ENCODE data around the gene GPR132. TPM values are rescaled to one million over a fixed set of nuclear protein-coding genes. Genes with fewer than 3 reads are reported as not detected.

GPR132 gene
- total and polyA plus RNA-seq, 2 donors (not counting 3 experiments of a cell fraction or from before 2014, with no cell fraction given), result not detected

DNA sequence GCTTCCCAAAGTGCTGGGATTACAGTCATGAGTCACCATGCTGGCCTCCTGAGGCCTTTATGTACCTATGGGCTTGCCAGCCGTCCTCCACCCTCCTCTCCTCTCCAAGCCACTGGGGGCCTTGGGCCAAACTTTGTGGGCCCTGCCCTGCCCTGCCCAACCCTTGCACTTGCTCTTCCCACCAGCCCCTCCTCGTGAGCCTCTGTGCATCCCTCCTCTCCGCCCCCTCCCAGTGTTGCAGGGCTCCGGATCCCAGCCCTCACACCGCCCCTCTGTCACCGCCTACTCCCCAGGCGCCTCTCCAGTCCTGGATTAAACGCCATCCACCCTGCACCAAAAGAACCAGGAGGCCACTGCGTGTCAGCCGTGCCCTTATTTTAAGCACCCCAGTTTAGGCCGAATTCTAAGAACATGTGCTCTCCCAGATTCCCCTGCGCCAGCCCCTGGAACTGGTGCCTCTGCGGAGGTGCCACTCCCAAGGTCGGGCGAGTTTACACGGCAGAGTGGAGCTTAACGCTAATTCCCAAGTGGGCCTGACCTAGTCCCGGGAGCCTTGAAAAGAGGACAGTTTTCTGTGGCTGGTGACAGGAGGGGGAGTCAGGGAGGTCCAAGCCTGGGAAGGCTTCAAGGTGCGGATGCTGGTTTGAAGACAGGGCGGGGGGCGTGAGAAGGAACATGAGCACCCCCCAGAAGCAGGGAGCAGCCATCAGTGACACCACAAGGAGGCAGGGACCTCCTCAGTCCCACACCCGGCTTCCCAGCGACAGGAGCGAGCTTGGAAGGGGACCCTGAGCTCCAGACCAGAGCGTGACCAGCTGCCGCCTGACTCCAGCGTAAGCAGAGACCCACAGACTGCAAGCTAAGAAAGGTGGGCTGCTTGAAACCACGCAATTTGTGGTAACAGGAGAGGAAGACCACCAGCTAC lies 23.1 kb downstream of the GPR132 start:
- Histone ChIP-seq H3K27ac (ENCODE audit: insufficient read depth, low read depth, low read length) (no peak overlapping the region), H4K20me1 (replicated peaks; ENCODE audit: control insufficient read depth, extremely low read depth, insufficient read depth, low read length) (no peaks in the 10 kb centered on the region), H3K36me3 (ENCODE audit: control insufficient read depth in 2 of 2, extremely low read depth in 1 of 2, insufficient read depth in 2 of 2, low read length in 2 of 2) (no peaks in the 10 kb centered on the region), H3K9me1 (replicated peaks; ENCODE audit: control insufficient read depth, extremely low read depth, insufficient read depth, low read length) (no peaks in the 10 kb centered on the region), H3K79me2 (ENCODE audit: control insufficient read depth, insufficient read depth, low read length) (no peaks in the 10 kb centered on the region), H3K4me1 (ENCODE audit: control insufficient read depth, extremely low read depth, insufficient read depth, low read length) (no peaks in the 10 kb centered on the region), H2AFZ (ENCODE audit: low read depth, low read length) (no peak overlapping the region), H3K27me3 (ENCODE audit: control insufficient read depth in 2 of 2, insufficient read depth in 2 of 2, low read length in 2 of 2) (peaks cover 3 to 9% of the 10 kb centered on the region in 2 experiments), H3K4me3 (replicated peaks in 1 of 3; ENCODE audit: insufficient read depth in 1 of 3, low read depth in 1 of 3, low read length in 3 of 3) (no peak overlapping the region), H3K4me2 (ENCODE audit: insufficient read depth, low read length) (no peak overlapping the region), H3K9ac (replicated peaks; ENCODE audit: extremely low read depth, insufficient read depth, low read length) (no peak overlapping the region), H3K9me3 (replicated peaks; ENCODE audit: control insufficient read depth, insufficient read depth, low read length) (no peaks in the 10 kb centered on the region)
- no TSS peak for BruUV-seq (replicated peaks)
- FAIRE-seq (no peak), DNase-seq (ENCODE audit: low read depth, low spot score) (no peak)
- dilution Hi-C loops (cut with MboI; ENCODE audit: extremely low pct_ligation_motif_present, low sequenced_read_pairs), result no loop called here
- POLR2A ChIA-PET, result no interaction called here
- intact Hi-C loops (cut with micrococcal nuclease), result no loop called here
- TF ChIP-seq POLR2AphosphoS5 (IDR thresholded peaks at IDR 0.05; ENCODE audit: insufficient read depth, low read depth, low read length) (no peak), FOS (IDR thresholded peaks at IDR 0.05; ENCODE audit: borderline replicate concordance, insufficient read depth, low read length) (no peak)
- CTCF ChIA-PET, result interaction anchor here (0.8 to 1.0 kb wide), 2 partner anchors 16 to 67 kb away, joined by 3 to 4 read pairs; no protein-coding TSS in a partner anchor

DNA sequence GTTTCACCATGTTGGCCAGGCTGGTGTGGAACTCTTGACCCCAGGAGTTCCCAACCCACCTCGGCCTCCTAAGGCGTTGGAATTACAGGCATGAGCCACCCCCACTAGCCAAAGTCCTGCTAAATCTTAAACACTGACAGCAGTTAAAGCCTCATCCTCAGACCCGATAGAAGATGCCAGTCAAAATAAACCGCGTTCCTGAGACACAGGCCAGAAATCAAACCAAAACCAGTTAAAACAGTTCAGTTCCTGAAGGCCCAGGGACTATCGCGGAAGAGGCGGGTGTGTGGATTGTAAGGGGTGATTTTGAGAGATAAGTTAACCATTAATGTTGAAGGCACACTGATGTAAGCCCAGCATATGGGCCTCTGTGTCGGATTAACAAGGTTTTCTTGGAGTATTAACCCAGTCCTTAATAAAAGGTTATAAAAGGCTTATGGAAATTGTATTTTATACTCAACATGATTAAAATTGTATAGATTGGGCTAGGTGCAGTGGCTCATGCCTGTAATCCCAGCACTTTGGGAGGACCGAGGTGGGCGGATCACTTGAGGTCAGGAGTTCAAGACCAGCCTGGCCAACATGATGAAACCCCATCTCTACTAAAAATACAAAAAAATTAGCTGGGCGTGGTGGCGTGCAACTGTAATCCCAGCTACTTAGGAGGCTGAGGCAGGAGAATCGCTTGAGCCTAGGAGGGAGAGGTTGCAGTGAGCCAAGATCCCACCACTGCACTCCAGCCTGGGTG lies 25.6 kb downstream of the GPR132 start:
- no peak overlapping the region for H3K9ac ChIP-seq (replicated peaks; ENCODE audit: extremely low read depth, insufficient read depth, low read length)
- H3K27ac ChIP-seq (ENCODE audit: insufficient read depth, low read depth, low read length), result no peak overlapping the region
- intact Hi-C loops (cut with micrococcal nuclease) (no loop called here), dilution Hi-C loops (cut with MboI; ENCODE audit: extremely low pct_ligation_motif_present, low sequenced_read_pairs) (no loop called here)
- H4K20me1 ChIP-seq (replicated peaks; ENCODE audit: control insufficient read depth, extremely low read depth, insufficient read depth, low read length), result no peaks in the 10 kb centered on the region
- DNase-seq (ENCODE audit: low read depth, low spot score), result no peak
- no peaks in the 10 kb centered on the region for H3K4me1 ChIP-seq (ENCODE audit: control insufficient read depth, extremely low read depth, insufficient read depth, low read length)
- POLR2A ChIA-PET, result no interaction called here
- FAIRE-seq, result no peak
- no TSS peak for BruUV-seq (replicated peaks)
- no peaks in the 10 kb centered on the region for H3K79me2 ChIP-seq (ENCODE audit: control insufficient read depth, insufficient read depth, low read length)
- CTCF ChIA-PET, result no interaction called here
- no peaks in the 10 kb centered on the region for H3K9me3 ChIP-seq (replicated peaks; ENCODE audit: control insufficient read depth, insufficient read depth, low read length)
- no peak overlapping the region for H3K4me3 ChIP-seq (replicated peaks in 1 of 3; ENCODE audit: insufficient read depth in 1 of 3, low read depth in 1 of 3, low read length in 3 of 3)
- no peak for TF ChIP-seq GATA2 (IDR thresholded peaks at IDR 0.05; ENCODE audit: insufficient read depth, insufficient read length, low read depth, low read length)
- no peak for TF ChIP-seq MYC (IDR thresholded peaks at IDR 0.05; ENCODE audit: low read depth, low read length)
- no peak for TF ChIP-seq EZH2 (IDR thresholded peaks at IDR 0.05; ENCODE audit: borderline replicate concordance, low read depth, low read length, severe bottlenecking)
- no peak for TF ChIP-seq FOS (IDR thresholded peaks at IDR 0.05; ENCODE audit: borderline replicate concordance, insufficient read depth, low read length)
- no peak for TF ChIP-seq MAX (IDR thresholded peaks at IDR 0.05; ENCODE audit: insufficient read depth, insufficient read length)
- TF ChIP-seq, protein P1, sequence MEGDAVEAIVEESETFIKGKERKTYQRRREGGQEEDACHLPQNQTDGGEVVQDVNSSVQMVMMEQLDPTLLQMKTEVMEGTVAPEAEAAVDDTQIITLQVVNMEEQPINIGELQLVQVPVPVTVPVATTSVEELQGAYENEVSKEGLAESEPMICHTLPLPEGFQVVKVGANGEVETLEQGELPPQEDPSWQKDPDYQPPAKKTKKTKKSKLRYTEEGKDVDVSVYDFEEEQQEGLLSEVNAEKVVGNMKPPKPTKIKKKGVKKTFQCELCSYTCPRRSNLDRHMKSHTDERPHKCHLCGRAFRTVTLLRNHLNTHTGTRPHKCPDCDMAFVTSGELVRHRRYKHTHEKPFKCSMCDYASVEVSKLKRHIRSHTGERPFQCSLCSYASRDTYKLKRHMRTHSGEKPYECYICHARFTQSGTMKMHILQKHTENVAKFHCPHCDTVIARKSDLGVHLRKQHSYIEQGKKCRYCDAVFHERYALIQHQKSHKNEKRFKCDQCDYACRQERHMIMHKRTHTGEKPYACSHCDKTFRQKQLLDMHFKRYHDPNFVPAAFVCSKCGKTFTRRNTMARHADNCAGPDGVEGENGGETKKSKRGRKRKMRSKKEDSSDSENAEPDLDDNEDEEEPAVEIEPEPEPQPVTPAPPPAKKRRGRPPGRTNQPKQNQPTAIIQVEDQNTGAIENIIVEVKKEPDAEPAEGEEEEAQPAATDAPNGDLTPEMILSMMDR (IDR thresholded peaks at IDR 0.05; ENCODE audit: extremely low read depth in 1 of 2, insufficient read depth in 1 of 2, low read depth in 1 of 2, low read length in 2 of 2), result no peak
- TF ChIP-seq POLR2A (IDR thresholded peaks at IDR 0.05; ENCODE audit: low read depth, low read length), result no peak
- no peak for TF ChIP-seq JUN (IDR thresholded peaks at IDR 0.05; ENCODE audit: borderline replicate concordance, insufficient read depth, insufficient read length, low read depth)
- no peak for TF ChIP-seq POLR2AphosphoS5 (IDR thresholded peaks at IDR 0.05; ENCODE audit: insufficient read depth, low read depth, low read length)
- no peak overlapping the region for H3K4me2 ChIP-seq (ENCODE audit: insufficient read depth, low read length)
- H3K36me3 ChIP-seq (ENCODE audit: control insufficient read depth in 2 of 2, extremely low read depth in 1 of 2, insufficient read depth in 2 of 2, low read length in 2 of 2), result no peaks in the 10 kb centered on the region
- H2AFZ ChIP-seq (ENCODE audit: low read depth, low read length), result no peak overlapping the region
- no peaks in the 10 kb centered on the region for H3K9me1 ChIP-seq (replicated peaks; ENCODE audit: control insufficient read depth, extremely low read depth, insufficient read depth, low read length)
- peaks cover 3 to 7% of the 10 kb centered on the region in 2 experiments for H3K27me3 ChIP-seq (ENCODE audit: control insufficient read depth in 2 of 2, insufficient read depth in 2 of 2, low read length in 2 of 2)
